Skeletal muscle cell (primary cell): Measurements from ENCODE around the gene RRN3.
"Not testable (repeated sequence)": the region's sequence is repeated elsewhere in the genome, so short reads cannot be mapped to it uniquely, and the experiment has no call there.

Source experiments
- DNase-seq: peaks from one replicate; pipeline ENCODE4 v3.0.0-alpha.2; 2010; ENCODE audit warnings: low read depth
- H3K4me3 ChIP-seq: 2 replicates; pipeline ENCODE4 v1.5.1; 2011; ENCODE audit warnings: low read depth, mild to moderate bottlenecking, control low read depth, low read length, moderate library complexity

Gene RRN3

GRCh38 chr16:15100372-15100987 lies 6.4 kb upstream of the RRN3 start:
- not testable (repeated sequence) for H3K4me3 ChIP-seq, DNase-seq

- H3K4me3 ChIP-seq, DNase-seq: not testable (repeated sequence)
These were observed 5.4 kb upstream of the RRN3 start for GRCh38 chr16:15099366-15099909.

- not testable (repeated sequence) for H3K4me3 ChIP-seq, DNase-seq
These were observed 2.5 kb upstream of the RRN3 start for GRCh38 chr16:15096583-15096972.

GRCh38 chr16:15093571-15093954 lies 509 bp downstream of the RRN3 start:
- peak overlapping the region; percentile 72 for H3K4me3 ChIP-seq
- DNase-seq, result not testable (repeated sequence)

GRCh38 chr16:15090663-15091269 lies 3.3 kb downstream of the RRN3 start:
- not testable (repeated sequence) for H3K4me3 ChIP-seq, DNase-seq

- not testable (repeated sequence) for DNase-seq, H3K4me3 ChIP-seq
These were observed 11.3 kb downstream of the RRN3 start for GRCh38 chr16:15082788-15083187.

- H3K4me3 ChIP-seq, DNase-seq: not testable (repeated sequence)
These were observed 13.2 kb downstream of the RRN3 start for GRCh38 chr16:15080883-15081282.

GRCh38 chr16:15076161-15076560 lies 17.9 kb downstream of the RRN3 start:
- not testable (repeated sequence) for DNase-seq

GRCh38 chr16:15073101-15073500 lies 21.0 kb downstream of the RRN3 start:
- no peak overlapping the region for H3K4me3 ChIP-seq
- no peak for DNase-seq

More at GRCh38 chr16:15076161-15076560, 17.9 kb downstream of the RRN3 start:
- not testable (repeated sequence) for H3K4me3 ChIP-seq

- not testable (repeated sequence) for DNase-seq
These were observed 21.9 kb downstream of the RRN3 start for GRCh38 chr16:15071916-15072769.

GRCh38 chr16:15071013-15071412 lies 23.1 kb downstream of the RRN3 start:
- DNase-seq, H3K4me3 ChIP-seq: not testable (repeated sequence)

More at GRCh38 chr16:15071916-15072769, 21.9 kb downstream of the RRN3 start:
- not testable (repeated sequence) for H3K4me3 ChIP-seq

GRCh38 chr16:15066690-15067089 lies 27.4 kb downstream of the RRN3 start:
- DNase-seq, H3K4me3 ChIP-seq: not testable (repeated sequence)

GRCh38 chr16:15065961-15066360 lies 28.1 kb downstream of the RRN3 start:
- not testable (repeated sequence) for H3K4me3 ChIP-seq, DNase-seq

GRCh38 chr16:15062085-15062810 lies 31.8 kb downstream of the RRN3 start:
- not testable (repeated sequence) for H3K4me3 ChIP-seq, DNase-seq

- no peak overlapping the region for H3K4me3 ChIP-seq
These were observed 34.7 kb downstream of the RRN3 start for GRCh38 chr16:15059324-15059723.

GRCh38 chr16:15057681-15058417 lies 36.2 kb downstream of the RRN3 start:
- no peak overlapping the region for H3K4me3 ChIP-seq
- no peak for DNase-seq

More at GRCh38 chr16:15059324-15059723, 34.7 kb downstream of the RRN3 start:
- no peak for DNase-seq

- peak overlapping the region; percentile 97 for H3K4me3 ChIP-seq
- no peak for DNase-seq
These were observed 38.7 kb downstream of the RRN3 start for GRCh38 chr16:15055141-15056053.
